ENCODE measurements around the gene ATXN2.

Gene ATXN2

DNA sequence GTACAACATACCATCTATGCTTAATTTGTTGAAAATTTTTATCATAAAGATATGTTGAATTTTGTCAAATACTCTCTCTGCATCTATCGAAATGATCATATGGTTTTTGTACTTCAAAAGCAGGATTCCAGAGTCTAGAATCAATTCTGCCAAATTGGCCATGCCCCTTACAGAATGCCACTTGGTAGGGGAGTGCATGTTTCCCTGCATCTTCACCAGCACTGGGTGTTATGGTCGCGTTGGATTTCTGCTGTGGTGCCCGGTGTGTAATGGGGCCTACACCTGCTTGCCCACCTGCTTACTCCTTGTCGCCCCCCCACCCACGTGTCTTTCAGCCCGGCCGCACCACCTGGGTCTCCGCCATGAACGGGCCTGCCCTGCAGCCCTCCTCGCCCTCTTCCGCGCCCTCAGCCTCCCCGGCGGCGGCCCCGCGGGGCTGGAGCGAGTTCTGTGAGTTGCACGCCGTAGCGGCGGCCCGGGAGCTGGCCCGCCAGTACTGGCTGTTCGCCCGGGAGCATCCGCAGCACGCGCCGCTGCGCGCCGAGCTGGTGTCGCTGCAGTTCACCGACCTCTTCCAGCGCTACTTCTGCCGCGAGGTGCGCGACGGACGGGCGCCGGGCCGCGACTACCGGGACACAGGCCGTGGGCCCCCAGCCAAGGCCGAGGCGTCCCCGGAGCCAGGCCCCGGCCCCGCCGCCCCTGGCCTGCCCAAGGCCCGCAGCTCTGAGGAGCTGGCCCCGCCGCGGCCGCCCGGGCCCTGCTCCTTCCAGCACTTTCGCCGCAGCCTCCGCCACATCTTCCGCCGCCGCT is 181.1 kb downstream of the ATXN2 start:
- no peaks in the 10 kb centered on the region for H3K9me3 Mint-ChIP-seq
- H3K4me3 Mint-ChIP-seq = no peak overlapping the region
- H3K4me1 Mint-ChIP-seq (ENCODE audit: low read depth) = peaks cover 54% of the 10 kb centered on the region
- H3K27me3 Mint-ChIP-seq = no peaks in the 10 kb centered on the region
- no peak overlapping the region for H3K27ac Mint-ChIP-seq
- peaks cover 96% of the 10 kb centered on the region for H3K36me3 Mint-ChIP-seq (ENCODE audit: low read depth)
- intact Hi-C loops (cut with micrococcal nuclease) = no loop called here

DNA sequence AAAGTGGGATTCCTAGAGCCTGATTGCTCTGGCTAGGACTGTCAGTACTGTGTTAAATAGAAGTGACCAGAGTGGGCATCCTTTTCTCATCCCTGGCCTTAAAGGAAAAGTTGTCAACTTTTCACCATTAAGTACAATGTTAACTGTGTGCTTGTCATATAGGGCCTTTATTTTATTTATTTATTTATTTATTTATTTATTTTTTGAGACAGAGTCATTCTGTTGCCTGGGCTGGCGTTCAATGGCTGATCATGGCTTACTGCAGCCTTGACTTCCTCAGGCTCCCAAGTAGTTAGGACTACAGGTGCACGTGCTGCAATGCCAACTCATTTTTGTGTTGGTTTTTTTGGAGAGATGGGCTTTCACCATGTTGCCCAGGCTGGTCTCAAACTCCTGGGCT is 181.8 kb downstream of the ATXN2 start:
- Mint-ChIP-seq H3K27ac (no peak overlapping the region), H3K9me3 (no peaks in the 10 kb centered on the region), H3K27me3 (no peaks in the 10 kb centered on the region), H3K4me3 (no peak overlapping the region), H3K4me1 (ENCODE audit: low read depth) (peaks cover 54% of the 10 kb centered on the region), H3K36me3 (ENCODE audit: low read depth) (peaks cover 96% of the 10 kb centered on the region)
- intact Hi-C loops (cut with micrococcal nuclease) = no loop called here

DNA sequence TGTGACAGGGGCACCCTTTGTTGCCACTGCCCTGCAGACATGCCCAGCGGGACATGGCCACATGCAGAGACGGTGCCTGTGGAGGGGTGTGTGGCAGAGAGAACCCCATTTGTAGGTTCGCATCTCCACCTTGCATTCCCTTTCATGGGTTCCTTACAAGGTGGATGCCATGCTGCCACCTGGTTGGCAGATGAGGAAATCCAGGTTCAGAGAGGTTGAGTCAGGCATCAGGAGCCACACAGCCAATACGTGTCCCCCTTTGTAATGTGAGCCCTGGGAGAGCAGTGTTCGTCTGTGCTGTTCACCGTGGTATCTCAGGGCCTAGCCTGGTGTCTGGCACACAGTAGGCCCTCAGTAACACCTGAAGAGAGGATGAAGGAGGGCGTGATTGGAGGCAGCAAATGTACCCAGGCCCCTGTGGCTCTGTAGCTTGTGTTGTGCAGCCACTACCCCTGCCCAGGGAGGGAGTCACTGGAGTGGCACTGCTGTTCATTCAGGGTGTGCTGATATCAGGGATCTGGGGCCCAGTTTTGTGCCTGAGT is 184.3 kb downstream of the ATXN2 start:
- H3K9me3 Mint-ChIP-seq = no peaks in the 10 kb centered on the region
- no peaks in the 10 kb centered on the region for H3K27me3 Mint-ChIP-seq
- peaks cover 94% of the 10 kb centered on the region for H3K36me3 Mint-ChIP-seq (ENCODE audit: low read depth)
- H3K4me1 Mint-ChIP-seq (ENCODE audit: low read depth) = peaks cover 66% of the 10 kb centered on the region
- intact Hi-C loops (cut with micrococcal nuclease) = no loop called here
- H3K27ac Mint-ChIP-seq = peak overlapping the region; percentile 26
- H3K4me3 Mint-ChIP-seq = no peak overlapping the region

DNA sequence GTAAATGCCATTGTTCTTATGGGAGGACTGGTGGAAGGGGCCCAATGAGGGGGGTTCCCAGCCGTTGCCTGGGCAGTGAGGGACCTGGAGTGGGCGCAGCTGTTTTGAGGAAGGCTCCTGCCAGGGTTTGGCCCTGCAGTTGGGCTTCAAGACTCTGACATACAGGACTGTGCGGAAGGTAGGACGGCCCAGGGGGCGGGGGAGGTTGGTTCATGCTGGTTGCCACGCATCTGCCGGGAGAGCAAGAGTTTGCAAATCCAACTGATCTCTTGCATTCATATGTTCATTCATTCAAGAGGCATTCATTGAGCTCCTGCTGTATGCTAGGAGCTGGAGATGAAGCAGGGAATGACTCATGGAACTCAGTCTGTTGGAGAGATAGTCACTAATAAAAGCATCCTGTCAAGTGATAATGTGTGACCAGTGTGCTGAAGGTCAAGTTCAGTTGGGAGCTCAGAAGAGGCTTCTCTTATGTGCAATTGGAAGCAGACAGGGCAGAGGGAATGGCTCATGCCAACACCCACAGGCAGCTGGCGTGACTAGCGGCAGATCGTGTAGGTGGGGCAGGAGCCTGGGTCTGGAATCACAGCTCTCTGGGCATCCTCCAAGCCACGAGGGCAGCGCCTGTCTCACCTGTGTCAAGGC is 185.6 kb downstream of the ATXN2 start:
- H3K27ac Mint-ChIP-seq = peak overlapping the region; percentile 61
- peak overlapping the region; percentile 55 for H3K4me3 Mint-ChIP-seq
- H3K4me1 Mint-ChIP-seq (ENCODE audit: low read depth) = peaks cover 74% of the 10 kb centered on the region
- H3K9me3 Mint-ChIP-seq = no peaks in the 10 kb centered on the region
- intact Hi-C loops (cut with micrococcal nuclease) = no loop called here
- H3K27me3 Mint-ChIP-seq = no peaks in the 10 kb centered on the region
- H3K36me3 Mint-ChIP-seq (ENCODE audit: low read depth) = peaks cover 94% of the 10 kb centered on the region

DNA sequence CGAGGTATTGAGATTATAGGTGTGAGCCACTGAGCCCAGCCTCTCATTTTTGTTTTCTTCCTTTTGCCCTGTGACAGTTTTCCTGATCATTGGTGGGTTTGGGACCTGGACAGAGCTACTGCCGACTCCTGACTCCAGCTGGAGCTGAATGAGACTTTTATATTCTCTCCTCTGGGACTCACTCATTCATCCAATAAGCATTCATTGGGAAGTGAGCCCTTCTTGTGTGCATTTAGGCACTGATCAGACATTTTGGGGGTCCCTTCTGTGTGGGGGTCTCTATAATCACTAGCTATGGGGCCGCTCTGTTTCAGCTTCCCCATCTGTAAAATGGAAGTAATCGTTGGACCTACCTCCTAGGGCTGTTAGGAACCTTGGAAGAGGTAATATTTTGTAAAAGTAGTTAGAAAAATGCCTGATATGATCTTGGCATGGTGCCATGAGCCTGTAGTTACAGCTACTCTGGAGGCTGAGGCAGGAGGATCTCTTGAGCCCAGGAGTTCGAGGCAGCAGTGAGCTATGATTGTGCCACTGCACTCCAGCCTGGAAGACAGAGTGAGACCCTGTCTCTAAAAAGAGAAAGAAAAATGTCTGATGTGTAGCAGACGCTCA is 186.2 kb downstream of the ATXN2 start:
- peak overlapping the region; percentile 61 for H3K27ac Mint-ChIP-seq
- intact Hi-C loops (cut with micrococcal nuclease) = no loop called here
- H3K9me3 Mint-ChIP-seq = no peaks in the 10 kb centered on the region
- peaks cover 94% of the 10 kb centered on the region for H3K36me3 Mint-ChIP-seq (ENCODE audit: low read depth)
- peak overlapping the region; percentile 55 for H3K4me3 Mint-ChIP-seq
- H3K4me1 Mint-ChIP-seq (ENCODE audit: low read depth) = peaks cover 81% of the 10 kb centered on the region
- H3K27me3 Mint-ChIP-seq = no peaks in the 10 kb centered on the region

DNA sequence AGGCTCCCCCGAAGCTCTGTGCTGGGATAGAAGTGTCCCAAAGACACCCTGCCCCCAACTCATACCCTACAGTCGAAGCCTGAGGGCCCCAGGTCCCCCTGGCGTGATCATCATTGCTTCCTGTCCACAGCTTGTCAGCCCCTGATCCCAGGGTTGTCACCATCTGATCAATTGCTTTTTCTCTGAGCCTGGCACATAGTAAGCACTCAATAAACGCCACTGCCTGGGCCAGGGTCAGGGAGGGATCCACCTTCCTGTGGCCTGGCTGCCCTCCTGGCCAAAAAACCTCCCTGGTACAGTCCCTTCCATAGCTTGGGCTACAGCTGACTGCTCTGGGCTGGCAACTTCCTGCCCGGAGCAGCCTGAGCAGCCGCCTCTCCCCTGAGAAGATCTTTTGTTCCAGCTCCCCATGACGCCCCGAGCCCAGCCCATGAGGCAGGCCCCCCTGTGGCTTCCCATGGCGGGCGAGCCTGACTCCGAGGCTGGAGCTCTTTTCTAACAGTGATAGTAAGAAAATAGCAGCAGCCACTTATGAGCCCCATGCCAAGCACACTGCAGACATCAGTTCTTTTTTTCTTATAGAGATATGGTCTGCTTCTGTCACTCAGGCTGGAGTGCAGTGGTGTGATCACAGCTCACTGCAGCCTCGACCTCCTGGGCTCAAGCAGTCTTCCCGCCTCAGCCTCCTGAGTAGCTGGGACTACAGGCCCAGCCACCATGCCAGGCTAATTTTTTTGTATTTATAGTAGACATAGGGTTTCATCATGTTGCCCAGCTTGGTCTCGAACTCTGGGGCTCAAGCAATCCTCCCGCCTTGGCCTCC is 186.9 kb downstream of the ATXN2 start:
- Mint-ChIP-seq H3K4me1 (ENCODE audit: low read depth) (peaks cover 88% of the 10 kb centered on the region), H3K4me3 (peak overlapping the region; percentile 56)
- intact Hi-C loops (cut with micrococcal nuclease) = no loop called here

DNA sequence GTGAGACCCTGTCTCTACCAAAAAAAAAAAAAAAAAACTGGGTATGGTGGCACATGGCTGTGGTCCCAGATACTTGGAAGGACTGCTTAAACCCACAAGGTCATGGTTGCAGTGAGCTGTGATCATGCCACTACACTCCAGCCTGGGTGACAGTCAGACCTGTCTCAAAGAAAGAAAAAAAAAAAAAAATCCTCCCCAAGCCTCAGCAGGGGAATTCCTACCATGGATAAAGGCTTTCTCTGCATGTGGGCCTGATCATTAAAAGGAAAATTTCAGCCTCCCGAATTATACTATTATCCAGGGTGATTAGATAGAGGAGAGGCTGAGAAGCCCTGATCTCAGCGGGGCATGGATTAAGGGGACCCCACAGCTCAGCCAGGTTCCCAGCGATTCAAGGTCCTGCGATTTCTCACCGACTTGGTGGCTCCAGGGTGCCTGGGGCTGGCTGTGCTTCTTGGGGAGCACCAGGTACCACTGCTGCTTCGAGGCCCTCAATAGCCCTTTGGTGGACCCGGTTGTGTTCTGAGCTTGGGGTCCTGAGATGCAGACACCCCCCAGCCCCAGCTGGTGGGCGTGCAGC is 187.8 kb downstream of the ATXN2 start:
- H3K4me1 Mint-ChIP-seq (ENCODE audit: low read depth) = peaks cover 83% of the 10 kb centered on the region
- H3K36me3 Mint-ChIP-seq (ENCODE audit: low read depth) = peaks cover 97% of the 10 kb centered on the region
- intact Hi-C loops (cut with micrococcal nuclease) = no loop called here
- no peaks in the 10 kb centered on the region for H3K9me3 Mint-ChIP-seq
- H3K27me3 Mint-ChIP-seq = no peaks in the 10 kb centered on the region
- peak overlapping the region; percentile 93 for H3K27ac Mint-ChIP-seq
- peak overlapping the region; percentile 56 for H3K4me3 Mint-ChIP-seq

More for the DNA sequence above, 186.9 kb downstream of the ATXN2 start:
- Mint-ChIP-seq H3K27me3 (no peaks in the 10 kb centered on the region), H3K36me3 (ENCODE audit: low read depth) (peaks cover 97% of the 10 kb centered on the region), H3K27ac (peak overlapping the region; percentile 61), H3K9me3 (no peaks in the 10 kb centered on the region)

DNA sequence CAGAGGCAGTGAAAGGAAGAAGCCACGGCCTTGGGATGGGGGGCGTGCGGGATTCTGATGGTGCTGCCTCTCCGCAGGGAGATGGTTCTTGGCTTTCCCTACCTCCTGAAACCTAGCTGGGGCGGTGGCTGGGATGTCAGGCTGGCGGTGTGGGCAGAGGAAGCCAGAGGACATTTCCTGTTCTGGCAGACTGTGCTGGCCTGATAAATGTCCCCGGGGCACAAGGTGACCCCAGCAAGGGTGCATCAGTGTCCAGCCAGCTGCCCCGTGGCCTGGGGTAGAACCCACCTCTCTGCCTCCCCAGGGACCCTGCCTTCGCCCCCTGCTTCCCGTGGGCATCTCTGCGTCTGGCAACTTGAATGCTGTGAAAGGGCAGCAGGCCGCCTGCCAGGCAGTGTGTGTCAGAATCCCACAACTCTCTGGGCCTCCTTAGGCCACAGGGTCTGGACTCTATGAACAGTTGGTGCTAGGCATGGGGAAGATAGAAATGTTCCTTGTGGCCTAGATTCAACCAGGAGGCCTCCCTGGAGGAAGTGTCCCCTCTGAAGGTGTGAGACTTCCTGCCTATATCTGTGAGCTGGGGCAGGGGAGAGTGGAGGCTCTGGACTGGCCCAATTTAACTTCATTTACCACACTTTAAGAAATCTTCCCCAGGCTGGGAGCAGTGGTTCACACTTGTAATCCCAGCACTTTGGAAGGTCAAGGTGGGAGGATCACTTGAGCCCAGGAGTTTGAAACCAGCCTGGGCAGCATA is 188.5 kb downstream of the ATXN2 start:
- H3K27me3 Mint-ChIP-seq = no peaks in the 10 kb centered on the region
- H3K36me3 Mint-ChIP-seq (ENCODE audit: low read depth) = peaks cover 94% of the 10 kb centered on the region
- H3K9me3 Mint-ChIP-seq = no peaks in the 10 kb centered on the region
- peak overlapping the region; percentile 74 for H3K4me3 Mint-ChIP-seq
- H3K4me1 Mint-ChIP-seq (ENCODE audit: low read depth) = peaks cover 83% of the 10 kb centered on the region
- intact Hi-C loops (cut with micrococcal nuclease) = no loop called here
- peak overlapping the region; percentile 93 for H3K27ac Mint-ChIP-seq

DNA sequence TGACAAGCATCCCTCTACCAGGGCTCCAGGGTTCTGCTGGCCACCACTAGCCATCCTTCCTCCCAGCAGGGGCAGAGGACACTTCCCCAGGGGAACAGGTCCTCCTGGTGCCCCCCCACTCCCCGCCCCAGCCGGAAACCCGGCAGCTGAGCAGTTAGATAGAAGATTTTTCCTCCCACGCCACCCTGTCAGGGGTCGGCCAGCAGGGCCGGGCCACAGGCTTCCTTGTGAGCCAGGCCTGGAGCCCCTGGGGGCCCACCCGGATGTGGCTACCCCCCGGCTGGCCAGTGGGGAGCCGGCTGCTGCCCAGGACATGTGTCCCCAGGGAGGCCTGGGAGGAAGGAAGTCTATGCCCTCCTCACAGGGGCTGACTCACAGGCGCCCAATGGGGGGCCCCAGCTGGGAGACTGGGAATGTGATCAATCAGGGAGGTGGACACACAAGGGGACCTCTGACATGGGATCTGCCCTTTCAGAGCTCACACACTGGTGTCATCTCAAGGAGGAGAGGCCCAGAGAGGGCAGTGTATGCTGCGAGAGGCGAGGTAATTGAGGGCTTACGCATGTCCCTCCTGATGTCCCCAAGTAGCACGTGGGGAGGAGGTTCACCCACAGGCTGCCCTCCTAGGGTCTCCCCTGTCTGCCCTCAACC is 189.2 kb downstream of the ATXN2 start:
- Mint-ChIP-seq H3K27me3 (no peaks in the 10 kb centered on the region), H3K27ac (peak overlapping the region; percentile 93), H3K4me3 (peak overlapping the region; percentile 74), H3K9me3 (no peaks in the 10 kb centered on the region), H3K36me3 (ENCODE audit: low read depth) (peaks cover 88% of the 10 kb centered on the region), H3K4me1 (ENCODE audit: low read depth) (peaks cover 80% of the 10 kb centered on the region)
- intact Hi-C loops (cut with micrococcal nuclease) = no loop called here

DNA sequence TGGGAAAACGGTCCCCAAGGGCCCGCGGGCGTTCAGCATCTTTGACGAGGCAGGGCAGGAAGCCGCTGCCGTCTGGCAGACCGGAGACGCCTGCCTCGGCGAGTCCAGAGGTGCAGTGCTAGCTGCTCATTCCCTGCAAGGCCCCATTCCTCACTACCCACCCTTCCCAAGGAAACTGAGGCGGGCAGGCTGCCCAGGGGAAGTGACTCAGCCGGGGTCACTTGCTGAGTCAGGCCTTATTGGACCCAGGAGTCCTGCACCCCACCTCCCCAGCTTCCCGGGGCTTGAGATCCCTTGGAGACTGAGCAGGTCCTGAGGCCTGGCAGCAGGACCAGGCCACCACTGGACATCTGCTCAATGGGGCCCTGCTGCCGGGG is 189.7 kb downstream of the ATXN2 start:
- Mint-ChIP-seq H3K9me3 (no peaks in the 10 kb centered on the region), H3K27me3 (no peaks in the 10 kb centered on the region), H3K36me3 (ENCODE audit: low read depth) (peaks cover 83% of the 10 kb centered on the region), H3K4me3 (peak overlapping the region; percentile 74), H3K27ac (peak overlapping the region; percentile 93), H3K4me1 (ENCODE audit: low read depth) (peaks cover 80% of the 10 kb centered on the region)
- intact Hi-C loops (cut with micrococcal nuclease) = no loop called here

DNA sequence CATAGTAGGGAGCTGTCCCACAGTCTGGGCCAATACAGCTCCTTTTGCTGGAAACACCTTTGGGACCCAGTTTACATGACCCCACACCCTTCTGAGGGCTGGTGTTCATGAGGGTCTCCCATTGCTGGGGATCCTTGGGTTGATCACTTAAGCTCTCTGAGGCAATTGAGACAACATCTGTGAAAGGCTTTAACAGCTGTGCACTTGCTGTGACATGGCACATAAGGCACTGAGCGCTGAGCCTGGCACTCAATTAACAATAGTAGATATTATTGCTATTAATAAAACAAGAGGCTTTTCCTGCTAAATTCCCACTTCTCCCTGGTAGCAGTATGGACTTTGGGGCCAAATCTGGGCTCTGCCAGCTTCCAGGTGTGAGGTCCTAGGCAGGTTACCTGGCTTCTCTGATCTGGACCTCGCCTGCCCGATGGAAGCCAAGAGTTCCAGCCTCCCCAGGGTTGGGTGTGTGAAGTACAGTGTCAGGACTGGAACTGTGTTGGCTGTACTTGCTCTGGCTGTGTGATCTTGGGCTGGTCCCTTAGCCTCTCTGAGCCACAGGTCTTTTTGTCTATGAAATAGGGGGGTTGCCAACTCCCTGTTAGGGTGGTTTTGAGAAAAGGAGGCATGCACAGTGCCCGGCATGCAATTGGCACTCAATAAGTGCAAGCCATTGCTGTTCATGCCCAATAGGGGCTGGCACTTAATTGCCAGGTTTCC is 190.3 kb downstream of the ATXN2 start:
- peaks cover 77% of the 10 kb centered on the region for H3K36me3 Mint-ChIP-seq (ENCODE audit: low read depth)
- no peaks in the 10 kb centered on the region for H3K9me3 Mint-ChIP-seq
- peak overlapping the region; percentile 91 for H3K4me3 Mint-ChIP-seq
- peak overlapping the region; percentile 93 for H3K27ac Mint-ChIP-seq
- peaks cover 80% of the 10 kb centered on the region for H3K4me1 Mint-ChIP-seq (ENCODE audit: low read depth)
- intact Hi-C loops (cut with micrococcal nuclease) = no loop called here
- no peaks in the 10 kb centered on the region for H3K27me3 Mint-ChIP-seq

DNA sequence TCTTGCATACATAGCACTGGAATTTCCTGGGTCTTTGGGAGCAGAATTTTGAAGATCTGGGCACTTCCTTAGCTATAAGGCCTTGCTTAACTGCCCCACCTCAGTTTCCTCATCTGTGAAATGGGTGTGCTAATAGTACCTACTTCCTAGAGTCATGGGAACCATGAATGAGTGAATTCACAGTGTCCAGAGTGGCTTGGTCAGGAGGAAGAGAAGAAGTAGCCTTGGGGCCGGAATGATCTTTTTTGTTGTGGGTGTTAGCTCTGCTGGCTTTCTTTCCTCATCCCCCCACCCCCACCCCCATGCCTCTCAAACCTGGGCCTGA is 191.0 kb downstream of the ATXN2 start:
- peak overlapping the region; percentile 93 for H3K27ac Mint-ChIP-seq
- peaks cover 80% of the 10 kb centered on the region for H3K4me1 Mint-ChIP-seq (ENCODE audit: low read depth)
- H3K27me3 Mint-ChIP-seq = no peaks in the 10 kb centered on the region
- H3K4me3 Mint-ChIP-seq = peak overlapping the region; percentile 91
- peaks cover 70% of the 10 kb centered on the region for H3K36me3 Mint-ChIP-seq (ENCODE audit: low read depth)
- intact Hi-C loops (cut with micrococcal nuclease) = no loop called here
- no peaks in the 10 kb centered on the region for H3K9me3 Mint-ChIP-seq

Data from dendritic cell treated with granulocyte-macrophage colony-stimulating factor and Interleukin-4, amounts not matched to agents 40 ng/mL and 50 ng/mL, for 4 days (primary cell).